GM12878 (cell line): Measurements from ENCODE around the gene TULP4. TPM values are rescaled to one million over a fixed set of nuclear protein-coding genes. Genes with fewer than 3 reads are reported as not detected.

Source experiments
- ATAC-seq: fragments of 200-7000 bp; cut with Tn5 transposase; 3 replicates; pipeline ENCODE4 v1.9.1; 2020; ENCODE audit warnings: mild to moderate bottlenecking, moderate library complexity
- BruUV-seq: library from RNA; stranded (reverse); fragments of 400-500 nt; replicated peaks from 2 replicates; lab custom pipeline; 2021; lab: Mats Ljungman, UMichigan
- CTCF ChIA-PET: fragments of 300-600 bp; sonication (Branson Sonifier 250); formaldehyde crosslinking; extraction: SDS; loops from one replicate; lab custom pipeline; 2021; ENCODE audit warnings: inconsistent platforms; lab: Yijun Ruan, JAX
- POLR2A ChIA-PET: fragments of 350-600 bp; formaldehyde crosslinking; extraction: SDS; loops from one replicate; lab custom pipeline; 2021; ENCODE audit warnings: inconsistent platforms; lab: Charles Lee
- RAD21 ChIA-PET: fragments of 300-600 bp; sonication (Branson Sonifier 250); formaldehyde crosslinking; loops from one replicate; lab custom pipeline; 2023; ENCODE audit warnings: antibody characterized with exemption; ENCODE audit not compliant: unreplicated experiment; lab: Charles Lee
- SMC1A ChIA-PET: fragments of 300-600 bp; sonication (Branson Sonifier 250); formaldehyde crosslinking; loops from one replicate; lab custom pipeline; 2023; ENCODE audit not compliant: unreplicated experiment, uncharacterized antibody; lab: Charles Lee
- DNase-seq: peaks from one replicate; pipeline ENCODE4 v3.0.0-alpha.2; 2011; ENCODE audit warnings: low read depth, low spot score
- FAIRE-seq: peaks from 3 replicates; lab custom pipeline; 2011; peaks lifted over from hg19 to GRCh38; lab: Jason Lieb, UNC
- H2AFZ ChIP-seq: 2 replicates; pipeline ENCODE4 v1.6.0; 2011; ENCODE audit warnings: low read depth, low read length, control low read depth; ENCODE audit not compliant: control insufficient read depth
- H3K27ac ChIP-seq: 2 replicates; pipeline ENCODE4 v1.5.1; 2011; ENCODE audit warnings: control low read depth; ENCODE audit not compliant: control insufficient read depth, insufficient read depth
- H3K27me3 ChIP-seq, 2 experiments: replicated peaks in 1 of 2; 2 replicates each; pipeline versions ENCODE4 v1.6.0 to v1.6.1; 2011; ENCODE audit warnings: low read length in 1 of 2; ENCODE audit not compliant: control insufficient read depth in 2 of 2, insufficient read depth in 2 of 2
- H3K36me3 ChIP-seq, 2 experiments: 2 replicates each; pipeline ENCODE4 v1.5.1; 2011; ENCODE audit warnings: low read length in 1 of 2; ENCODE audit not compliant: control insufficient read depth in 2 of 2, insufficient read depth in 2 of 2
- H3K4me1 ChIP-seq: 2 replicates; pipeline ENCODE4 v1.6.1; 2011; ENCODE audit warnings: mild to moderate bottlenecking, low read length, moderate library complexity, mixed read lengths; ENCODE audit not compliant: control insufficient read depth, insufficient read depth
- H3K4me2 ChIP-seq: 2 replicates; pipeline ENCODE4 v1.6.0; 2011; ENCODE audit warnings: control low read depth; ENCODE audit not compliant: control insufficient read depth, insufficient read depth
- H3K4me3 ChIP-seq: fragments of 200-600 bp; sonication (generic); 2 replicates; pipeline ENCODE4 v1.5.1; 2016
- H3K79me2 ChIP-seq: 2 replicates; pipeline ENCODE4 v1.6.0; 2011; ENCODE audit warnings: low read length; ENCODE audit not compliant: control insufficient read depth, insufficient read depth
- H3K9ac ChIP-seq: 2 replicates; pipeline ENCODE4 v1.8.0; 2011; ENCODE audit warnings: low read length, control low read depth, mixed read lengths; ENCODE audit not compliant: control insufficient read depth, insufficient read depth
- H3K9me3 ChIP-seq: replicated peaks from 3 replicates; pipeline ENCODE4 v1.5.1; 2011; ENCODE audit warnings: mild to moderate bottlenecking, low read length; ENCODE audit not compliant: control insufficient read depth, insufficient read depth
- H4K20me1 ChIP-seq: 2 replicates; pipeline ENCODE4 v1.6.0; 2011; ENCODE audit not compliant: control insufficient read depth, insufficient read depth
- CBFB ChIP-seq: IDR thresholded peaks from 2 replicates; pipeline ENCODE4 v1.6.1; 2016; ENCODE audit warnings: antibody characterized with exemption, low read depth
- CUX1 ChIP-seq: IDR thresholded peaks from 2 replicates; pipeline ENCODE4 v1.6.1; 2012; ENCODE audit warnings: improper control_type of control experiment, low read depth, low read length; ENCODE audit not compliant: insufficient replicate concordance
- EED ChIP-seq: sonication (generic); IDR thresholded peaks from 2 replicates; pipeline ENCODE4 v1.6.1; 2016; ENCODE audit warnings: antibody characterized with exemption, low read depth
- FOXM1 ChIP-seq: IDR thresholded peaks from 2 replicates; pipeline ENCODE4 v1.6.1; 2012; ENCODE audit warnings: low read depth, mild to moderate bottlenecking, inconsistent platforms, low read length, moderate library complexity
- HDAC2 ChIP-seq: fragments of 200-600 bp; sonication (generic); IDR thresholded peaks from 2 replicates; pipeline ENCODE4 v1.6.1; 2017
- LARP7 ChIP-seq: fragments of 450-650 bp; IDR thresholded peaks from 2 replicates; pipeline ENCODE4 v1.6.1; 2017; ENCODE audit warnings: mild to moderate bottlenecking
- MEF2B ChIP-seq: fragments of 450-650 bp; IDR thresholded peaks from 2 replicates; pipeline ENCODE4 v1.6.1; 2018; ENCODE audit warnings: mild to moderate bottlenecking, moderate library complexity; ENCODE audit not compliant: partially characterized antibody, poor library complexity, severe bottlenecking
- MTA3 ChIP-seq: IDR thresholded peaks from 2 replicates; pipeline ENCODE4 v1.6.1; 2012; ENCODE audit warnings: low read length, inconsistent platforms, borderline replicate concordance
- SPI1 ChIP-seq: IDR thresholded peaks from 2 replicates; pipeline ENCODE4 v1.6.1; 2011; ENCODE audit warnings: low read depth, mild to moderate bottlenecking, low read length, moderate library complexity, borderline replicate concordance; ENCODE audit not compliant: insufficient read depth
- SRF ChIP-seq, 2 experiments: IDR thresholded peaks; 2 replicates each; pipeline ENCODE4 v1.6.1; 2011; ENCODE audit warnings: low read depth in 2 of 2, low read length in 2 of 2, mild to moderate bottlenecking in 1 of 2, moderate library complexity in 1 of 2
- STAT3 ChIP-seq: IDR thresholded peaks from 2 replicates; pipeline ENCODE4 v1.6.1; 2011; ENCODE audit warnings: low read depth, low read length, improper control_type of control experiment
- TCF3 ChIP-seq: IDR thresholded peaks from 2 replicates; pipeline ENCODE4 v1.6.1; 2012; ENCODE audit warnings: low read depth, mild to moderate bottlenecking, low read length, borderline replicate concordance; ENCODE audit not compliant: insufficient read depth
- TCF7 ChIP-seq: IDR thresholded peaks from 2 replicates; pipeline ENCODE4 v1.6.1; 2014; ENCODE audit warnings: antibody characterized with exemption, borderline replicate concordance
- ZBED1 ChIP-seq: IDR thresholded peaks from 2 replicates; pipeline ENCODE4 v1.6.1; 2016; ENCODE audit warnings: borderline replicate concordance
- WGBS: methylation state at CpG from one replicate; pipeline ENCODE4 v1.1.6; 2016; ENCODE audit warnings: low lambda C conversion rate; ENCODE audit not compliant: insufficient replicate concordance, insufficient coverage; ENCODE audit errors: missing lambda C conversion rate; 5-methylcytosine and 5-hydroxymethylcytosine counted together
- in situ Hi-C: fragments of 300-500 bp; cut with MboI; formaldehyde crosslinking; loops from 9 replicates; pipeline ENCODE4 v1.14.3; 2018; ENCODE audit warnings: mixed read lengths
- intact Hi-C: fragments of 100-400 bp; cut with micrococcal nuclease; formaldehyde crosslinking; loops from one replicate; pipeline ENCODE4 v1.14.2; 2022; ENCODE audit not compliant: unreplicated experiment
- polyA plus RNA-seq, 11 experiments: library from polyadenylated mRNA; depleted of rRNA in 4 of 11; unstranded in 6 of 11; stranded (reverse) in 5 of 11; fragments of >200 nt; fragmentation: Nextera tagmentation in 4 of 11; fragmentation: Illumina TruSeq in 1 of 11; extraction: Ambion mirVana in 4 of 11; extraction: Trizol in 1 of 11; gene quantifications; 1 replicate in 1 of 11; 2 replicates in 10 of 11; pipeline versions ENCODE4 v1.2.1 to v1.2.3, GENCODE V29; 2011 to 2016; ENCODE audit warnings: inconsistent platforms in 2 of 11, missing spikeins in 2 of 11, low read depth in 1 of 11
- total RNA-seq, 4 experiments: library from RNA; depleted of rRNA in 3 of 4; stranded (reverse); fragments of >200 nt in 3 of 4; fragmentation: Illumina TruSeq in 1 of 4; extraction: Trizol in 1 of 4; gene quantifications; 2 replicates each; pipeline versions ENCODE4 v1.2.1 to v1.2.3, GENCODE V29; 2013 to 2021

The TULP4 gene
- total and polyA plus RNA-seq, 10 of the 15 experiments (the other 5 are each of a cell fraction or from before 2014, with no cell fraction given) = 0.73 to 31.8 (median 14.0) TPM

GRCh38 chr6:158409451-158409850 is 97.2 kb downstream of the TULP4 start:
- in situ Hi-C loops = no loop called here

More at GRCh38 chr6:158409451-158409850, 97.2 kb downstream of the TULP4 start:
- no peak for FAIRE-seq
- ChIA-PET CTCF (interaction anchor here (0.7 to 0.8 kb wide), 3 partner anchors 20 to 89 kb away, joined by 3 to 5 read pairs (median 4); no protein-coding TSS in a partner anchor), RAD21 (interaction anchor here (0.9 to 1.3 kb wide), 3 partner anchors 188 to 282 kb away, joined by 3 read pairs; no protein-coding TSS in a partner anchor)
- TF ChIP-seq ZBED1 (no peak), SPI1 (no peak; the same call in 1 of the 2 replicates), FOXM1 (no peak), STAT3 (no peak), EED (no peak), LARP7 (no peak), TCF3 (no peak), MTA3 (no peak), TCF7 (no peak), CBFB (no peak), CUX1 (no peak), HDAC2 (no peak), MEF2B (no peak), SRF (IDR thresholded peaks at IDR 0.05; ENCODE audit: low read depth in 2 of 2, low read length in 2 of 2) (no peak)
- TF ChIP-seq, all 136 proteins: peak for 0
- no peak overlapping the region for H2AFZ ChIP-seq
- no peak for DNase-seq
- ATAC-seq = no peak
- H3K36me3 ChIP-seq = peaks cover under 1 to 2% of the 10 kb centered on the region in 2 experiments; a peak in 3 of 4 replicates
- no peaks in the 10 kb centered on the region; the same call in 1 of the 2 replicates for H3K4me1 ChIP-seq
- H3K4me2 ChIP-seq = no peak overlapping the region
- WGBS = 97% methylated on average over 3 of the region's 3 CpGs
- no peak overlapping the region for H3K9ac ChIP-seq
- no TSS peak for BruUV-seq
- H3K4me3 ChIP-seq = no peak overlapping the region
- H4K20me1 ChIP-seq = no peaks in the 10 kb centered on the region; the same call in 1 of the 2 replicates
- POLR2A ChIA-PET = interaction anchor here (0.6 to 1.1 kb wide), 2 partner anchors 12 to 97 kb away, joined by 3 to 4 read pairs; no protein-coding TSS in a partner anchor
- H3K27me3 ChIP-seq = no peaks in the 10 kb centered on the region
- SMC1A ChIA-PET = interaction anchor here (0.7 to 1.7 kb wide), 2 partner anchors 13 to 86 kb away, joined by 3 to 5 read pairs; no protein-coding TSS in a partner anchor
- H3K9me3 ChIP-seq = no peaks in the 10 kb centered on the region
- intact Hi-C loops = no loop called here
- no peaks in the 10 kb centered on the region for H3K79me2 ChIP-seq
- no peak overlapping the region for H3K27ac ChIP-seq
